ENCODE measurements around the gene PREPL.

GRCh38 chr2:44280869-44281268, 80.4 kb downstream of the PREPL start:
- TF ChIP-seq CTCF (IDR thresholded peaks at IDR 0.05) (no peak), POLR2A (IDR thresholded peaks at IDR 0.05) (no peak)

All from Peyer's patch (tissue), 4 donors.